LNCaP clone FGC (cell line): Measurements from ENCODE around the gene PTS.

Source experiments
- DNase-seq: peaks from one replicate; pipeline ENCODE4 v3.0.0-alpha.2; 2011; ENCODE audit warnings: low read depth
- H3K4me3 ChIP-seq: 2 replicates; pipeline ENCODE4 v1.5.1; 2011; ENCODE audit warnings: mild to moderate bottlenecking, low read depth, low read length, control low read depth
- TF ChIP-seq, protein P1 (sequence below): IDR thresholded peaks from 2 replicates; pipeline ENCODE4 v1.5.1; 2012; ENCODE audit warnings: mild to moderate bottlenecking; ENCODE audit not compliant: control insufficient read depth, insufficient read depth; ENCODE audit errors: extremely low read depth

PTS gene

DNA sequence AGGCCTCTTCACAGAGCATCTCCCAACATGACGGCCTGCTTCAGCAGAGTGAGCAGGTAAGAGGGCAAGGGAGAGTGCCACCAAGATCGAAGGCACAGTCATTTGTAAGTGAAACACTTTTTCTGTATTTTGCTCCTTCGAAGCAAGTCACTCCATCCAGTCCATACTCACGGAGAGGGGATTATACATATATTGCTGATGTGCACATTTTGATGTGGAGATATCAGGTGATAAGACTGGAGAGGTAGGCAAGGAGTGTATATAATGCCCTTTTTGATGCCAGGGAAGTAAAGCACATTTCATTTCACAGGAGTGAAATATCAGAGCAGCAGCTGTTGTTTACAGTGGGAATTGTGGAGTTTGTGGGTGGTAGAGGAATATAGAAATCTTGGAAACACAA lies 11.2 kb downstream of the PTS start:
- H3K4me3 ChIP-seq = no peak overlapping the region
- DNase-seq = no peak
- TF ChIP-seq, protein P1, sequence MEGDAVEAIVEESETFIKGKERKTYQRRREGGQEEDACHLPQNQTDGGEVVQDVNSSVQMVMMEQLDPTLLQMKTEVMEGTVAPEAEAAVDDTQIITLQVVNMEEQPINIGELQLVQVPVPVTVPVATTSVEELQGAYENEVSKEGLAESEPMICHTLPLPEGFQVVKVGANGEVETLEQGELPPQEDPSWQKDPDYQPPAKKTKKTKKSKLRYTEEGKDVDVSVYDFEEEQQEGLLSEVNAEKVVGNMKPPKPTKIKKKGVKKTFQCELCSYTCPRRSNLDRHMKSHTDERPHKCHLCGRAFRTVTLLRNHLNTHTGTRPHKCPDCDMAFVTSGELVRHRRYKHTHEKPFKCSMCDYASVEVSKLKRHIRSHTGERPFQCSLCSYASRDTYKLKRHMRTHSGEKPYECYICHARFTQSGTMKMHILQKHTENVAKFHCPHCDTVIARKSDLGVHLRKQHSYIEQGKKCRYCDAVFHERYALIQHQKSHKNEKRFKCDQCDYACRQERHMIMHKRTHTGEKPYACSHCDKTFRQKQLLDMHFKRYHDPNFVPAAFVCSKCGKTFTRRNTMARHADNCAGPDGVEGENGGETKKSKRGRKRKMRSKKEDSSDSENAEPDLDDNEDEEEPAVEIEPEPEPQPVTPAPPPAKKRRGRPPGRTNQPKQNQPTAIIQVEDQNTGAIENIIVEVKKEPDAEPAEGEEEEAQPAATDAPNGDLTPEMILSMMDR = no peak

GRCh38 chr11:112238041-112238440 lies 11.8 kb downstream of the PTS start:
- no peak overlapping the region for H3K4me3 ChIP-seq
- TF ChIP-seq, protein P1 = no peak
- DNase-seq = peak; percentile 82

DNA sequence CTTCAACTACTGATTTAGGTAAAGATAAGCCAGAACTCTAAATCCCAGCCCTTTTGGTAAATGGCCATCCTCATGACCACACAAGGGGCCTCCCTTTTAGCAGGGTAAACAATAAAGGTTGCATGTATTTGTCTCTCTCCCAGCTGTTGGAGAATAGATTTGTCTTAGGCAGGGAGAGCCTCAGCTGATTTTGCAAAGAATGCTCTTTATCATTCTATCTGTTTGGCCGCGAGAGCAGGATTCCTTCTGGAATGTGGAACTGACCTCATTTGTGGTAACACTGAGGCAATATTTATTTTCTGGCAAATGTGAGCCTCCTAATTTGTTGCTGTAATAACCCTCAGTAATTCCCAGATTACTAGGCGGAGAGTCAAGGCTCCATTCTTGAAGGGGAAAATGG lies 15.3 kb downstream of the PTS start:
- peak; percentile 52 for DNase-seq
- TF ChIP-seq, protein P1 = no peak
- H3K4me3 ChIP-seq = no peak overlapping the region

- TF ChIP-seq, protein P1 = no peak
- peak; percentile 30 for DNase-seq
- H3K4me3 ChIP-seq = no peak overlapping the region
Measured at GRCh38 chr11:112247201-112247600, 21.0 kb downstream of the PTS start.

- TF ChIP-seq, protein P1 = no peak
- DNase-seq = no peak
Measured at GRCh38 chr11:112248201-112248600, 22.0 kb downstream of the PTS start.

DNA sequence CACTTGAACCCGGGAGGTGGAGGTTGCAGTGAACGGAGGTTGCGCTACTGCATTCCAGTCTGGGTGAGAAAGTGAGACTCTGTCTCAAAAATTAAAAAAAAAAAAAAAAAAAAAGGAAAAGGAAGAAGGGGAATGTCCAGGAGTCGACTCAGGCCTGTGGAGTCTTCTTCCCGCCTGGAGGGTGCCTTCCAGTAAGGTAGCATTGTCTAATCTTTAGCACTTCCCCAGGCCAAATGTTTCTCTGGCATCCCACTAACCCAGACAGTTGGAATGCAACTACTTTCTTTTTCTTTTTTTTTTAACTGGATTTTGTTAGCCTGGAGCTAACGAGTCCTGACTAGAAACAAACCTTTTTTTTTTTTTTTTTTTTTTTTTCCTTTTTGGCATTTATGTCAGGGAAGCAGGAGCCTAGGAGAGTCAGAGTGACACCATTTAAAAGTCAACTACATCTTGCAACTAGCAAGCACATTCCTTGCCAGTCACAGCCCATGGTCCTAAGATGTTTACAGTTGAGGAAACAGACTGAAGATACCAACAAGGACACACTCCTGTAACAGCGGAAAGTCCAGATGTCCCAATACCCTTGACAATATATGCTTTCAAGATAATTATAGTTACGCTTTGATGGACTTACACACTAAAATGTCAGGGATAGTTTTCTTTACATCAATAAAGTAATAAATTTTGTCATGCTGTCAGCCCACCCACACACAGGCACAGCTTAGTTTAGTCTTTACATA lies 23.8 kb downstream of the PTS start:
- no peak for DNase-seq
- TF ChIP-seq, protein P1 = no peak
- H3K4me3 ChIP-seq = no peak overlapping the region

More at GRCh38 chr11:112248201-112248600, 22.0 kb downstream of the PTS start:
- H3K4me3 ChIP-seq = no peak overlapping the region
